IMR-90 (cell line): ENCODE data around the gene RUNX1. TPM values are rescaled to one million over a fixed set of nuclear protein-coding genes. Genes with fewer than 3 reads are reported as not detected.

Source experiments
- ATAC-seq: fragments of 200-7000 bp; cut with Tn5 transposase; 2 replicates; pipeline ENCODE4 v1.9.1; 2020; ENCODE audit warnings: low read depth, mild to moderate bottlenecking, moderate library complexity
- BruUV-seq: library from RNA; stranded (reverse); fragments of 400-500 nt; replicated peaks from 2 replicates; lab custom pipeline; 2021; lab: Mats Ljungman, UMichigan
- CTCF ChIA-PET: fragments of 300-600 bp; formaldehyde crosslinking; extraction: SDS; loops from one replicate; lab custom pipeline; 2021; ENCODE audit warnings: antibody characterized with exemption; lab: Yijun Ruan, JAX
- POLR2A ChIA-PET: fragments of 300-600 bp; sonication (Branson Sonifier 250); formaldehyde crosslinking; loops from one replicate; lab custom pipeline; 2022; ENCODE audit warnings: antibody characterized with exemption; ENCODE audit not compliant: unreplicated experiment; lab: Charles Lee
- DNase-seq: peaks from one replicate; pipeline ENCODE4 v3.0.0; 2013
- H2AFZ ChIP-seq: replicated peaks from 2 replicates; pipeline ENCODE3; 2013; ENCODE audit warnings: low read length, mild to moderate bottlenecking; ENCODE audit not compliant: poor library complexity
- H2AK5ac ChIP-seq: 2 replicates; pipeline ENCODE4 v1.6.1; 2013; ENCODE audit warnings: low read depth, low read length, inconsistent platforms
- H2AK9ac ChIP-seq: replicated peaks from 2 replicates; pipeline ENCODE3; 2013; ENCODE audit warnings: mild to moderate bottlenecking, low read depth, low read length, moderate library complexity; ENCODE audit not compliant: poor library complexity
- H2BK120ac ChIP-seq: 2 replicates; pipeline ENCODE4 v1.6.1; 2013; ENCODE audit warnings: low read depth, low read length, inconsistent platforms
- H2BK15ac ChIP-seq: 3 replicates; pipeline ENCODE4 v1.6.1; 2013; ENCODE audit warnings: low read depth, low read length, inconsistent platforms
- H2BK20ac ChIP-seq: 2 replicates; pipeline ENCODE4 v1.6.1; 2013; ENCODE audit warnings: low read depth, mild to moderate bottlenecking, inconsistent platforms, low read length, moderate library complexity
- H2BK5ac ChIP-seq: 2 replicates; pipeline ENCODE4 v1.6.1; 2013; ENCODE audit warnings: mild to moderate bottlenecking, low read depth, low read length, inconsistent platforms; ENCODE audit not compliant: poor library complexity, severe bottlenecking
- H3K14ac ChIP-seq: replicated peaks from 2 replicates; pipeline ENCODE4 v1.6.1; 2013; ENCODE audit warnings: low read depth, low read length, inconsistent platforms
- H3K18ac ChIP-seq: 2 replicates; pipeline ENCODE4 v1.6.1; 2013; ENCODE audit warnings: low read depth, low read length, control low read depth
- H3K23ac ChIP-seq: 2 replicates; pipeline ENCODE4 v1.6.1; 2013; ENCODE audit warnings: low read depth, low read length, inconsistent platforms
- H3K27ac ChIP-seq: 2 replicates; pipeline ENCODE4 v1.5.1; 2013; ENCODE audit warnings: mild to moderate bottlenecking, control low read depth, low read length; ENCODE audit not compliant: insufficient read depth
- H3K27me3 ChIP-seq: 2 replicates; pipeline ENCODE4 v1.6.1; 2013; ENCODE audit warnings: low read length; ENCODE audit not compliant: control insufficient read depth, insufficient read depth
- H3K36me3 ChIP-seq: 2 replicates; pipeline ENCODE4 v1.6.1; 2013; ENCODE audit warnings: low read length, mixed read lengths; ENCODE audit not compliant: control insufficient read depth, insufficient read depth
- H3K4ac ChIP-seq: 2 replicates; pipeline ENCODE4 v1.6.1; 2013; ENCODE audit warnings: low read depth, low read length, inconsistent platforms
- H3K4me1 ChIP-seq: 2 replicates; pipeline ENCODE4 v1.6.1; 2013; ENCODE audit warnings: low read length, mixed read lengths; ENCODE audit not compliant: control insufficient read depth, insufficient read depth
- H3K4me2 ChIP-seq: 2 replicates; pipeline ENCODE4 v1.6.1; 2013; ENCODE audit warnings: low read depth, mild to moderate bottlenecking, control low read depth, low read length, moderate library complexity
- H3K4me3 ChIP-seq: 2 replicates; pipeline ENCODE4 v1.5.1; 2013; ENCODE audit warnings: low read depth, mild to moderate bottlenecking, control low read depth, low read length, moderate library complexity; ENCODE audit not compliant: insufficient read depth
- H3K56ac ChIP-seq: 2 replicates; pipeline ENCODE4 v1.6.1; 2013; ENCODE audit warnings: low read length, inconsistent platforms; ENCODE audit not compliant: insufficient read depth; ENCODE audit errors: extremely low read depth
- H3K79me1 ChIP-seq, 2 experiments: 2 replicates each; pipeline ENCODE4 v1.6.1; 2013; ENCODE audit warnings: low read length in 2 of 2, inconsistent platforms in 1 of 2, low read depth in 1 of 2
- H3K9ac ChIP-seq: 2 replicates; pipeline ENCODE4 v1.6.1; 2013; ENCODE audit warnings: low read depth, low read length, control low read depth
- H3K9me1 ChIP-seq: 2 replicates; pipeline ENCODE4 v1.6.1; 2013; ENCODE audit warnings: low read length, inconsistent platforms; ENCODE audit not compliant: insufficient read depth
- H3K9me3 ChIP-seq: 2 replicates; pipeline ENCODE4 v1.6.1; 2013; ENCODE audit warnings: low read length; ENCODE audit not compliant: control insufficient read depth, insufficient read depth
- H4K20me1 ChIP-seq: 2 replicates; pipeline ENCODE4 v1.6.1; 2013; ENCODE audit warnings: low read length, inconsistent platforms; ENCODE audit not compliant: insufficient read depth
- H4K5ac ChIP-seq: 2 replicates; pipeline ENCODE4 v1.6.1; 2013; ENCODE audit warnings: mild to moderate bottlenecking, low read depth, low read length, control low read depth
- H4K8ac ChIP-seq, 2 experiments: 2 replicates each; pipeline ENCODE4 v1.6.1; 2013; ENCODE audit warnings: low read depth in 2 of 2, low read length in 2 of 2, control low read depth in 1 of 2, inconsistent platforms in 1 of 2
- H4K91ac ChIP-seq: 2 replicates; pipeline ENCODE4 v1.6.1; 2013; ENCODE audit warnings: low read depth, low read length, inconsistent platforms; ENCODE audit not compliant: insufficient read depth
- CTCF ChIP-seq: conservative IDR thresholded peaks from 2 replicates; pipeline ENCODE4 v1.5.1; 2012; ENCODE audit warnings: mild to moderate bottlenecking, low read depth, low read length, improper control_type of control experiment
- NFE2L2 ChIP-seq: fragments of 150-350 bp; IDR thresholded peaks from 2 replicates; pipeline ENCODE4 v1.6.1; 2016; ENCODE audit warnings: low read depth, mild to moderate bottlenecking, low read length
- RCOR1 ChIP-seq: IDR thresholded peaks from 2 replicates; pipeline ENCODE4 v1.6.1; 2012; ENCODE audit warnings: mild to moderate bottlenecking, low read length, improper control_type of control experiment; ENCODE audit not compliant: insufficient replicate concordance
- USF2 ChIP-seq: fragments of 150-350 bp; IDR thresholded peaks from 2 replicates; pipeline ENCODE4 v1.6.1; 2017; ENCODE audit warnings: mild to moderate bottlenecking, antibody characterized with exemption, low read length, low read depth
- WGBS, 2 experiments: methylation state at CpG; one replicate each; pipeline versions ENCODE4 v1.1.5 to v1.1.7; 2013; ENCODE audit warnings: missing lambda C conversion rate in 2 of 2; ENCODE audit not compliant: insufficient read length in 1 of 2; ENCODE audit errors: extremely low coverage in 2 of 2; 5-methylcytosine and 5-hydroxymethylcytosine counted together
- dilution Hi-C: fragments of 300-500 bp; cut with HindIII; formaldehyde crosslinking; loops from one replicate; pipeline ENCODE4 v1.14.3; 2018; ENCODE audit warnings: low sequenced_read_pairs; ENCODE audit not compliant: unreplicated experiment
- in situ Hi-C: fragments of 300-500 bp; cut with MboI; formaldehyde crosslinking; loops from 3 replicates; pipeline ENCODE4 v1.14.3; 2019; ENCODE audit warnings: low sequenced_read_pairs, inconsistent platforms, mixed read lengths
- intact Hi-C: fragments of 100-400 bp; cut with micrococcal nuclease; formaldehyde crosslinking; loops from 2 replicates; pipeline ENCODE4 v1.10.0; 2022
- polyA plus RNA-seq, 3 experiments: library from polyadenylated mRNA; depleted of rRNA; stranded (reverse); fragments of >200 nt; gene quantifications; 2 replicates each; pipeline ENCODE4 v1.2.3, GENCODE V29; 2012; ENCODE audit warnings: low replicate concordance in 1 of 3
- total RNA-seq: library from RNA; depleted of rRNA; stranded (reverse); fragments of >200 nt; gene quantifications from 2 replicates; pipeline ENCODE4 v1.2.3, GENCODE V29; 2012

RUNX1 gene
- total and polyA plus RNA-seq, 2 of the 4 experiments (the other 2 are of a cell fraction): 34.5 to 56.5 TPM

DNA sequence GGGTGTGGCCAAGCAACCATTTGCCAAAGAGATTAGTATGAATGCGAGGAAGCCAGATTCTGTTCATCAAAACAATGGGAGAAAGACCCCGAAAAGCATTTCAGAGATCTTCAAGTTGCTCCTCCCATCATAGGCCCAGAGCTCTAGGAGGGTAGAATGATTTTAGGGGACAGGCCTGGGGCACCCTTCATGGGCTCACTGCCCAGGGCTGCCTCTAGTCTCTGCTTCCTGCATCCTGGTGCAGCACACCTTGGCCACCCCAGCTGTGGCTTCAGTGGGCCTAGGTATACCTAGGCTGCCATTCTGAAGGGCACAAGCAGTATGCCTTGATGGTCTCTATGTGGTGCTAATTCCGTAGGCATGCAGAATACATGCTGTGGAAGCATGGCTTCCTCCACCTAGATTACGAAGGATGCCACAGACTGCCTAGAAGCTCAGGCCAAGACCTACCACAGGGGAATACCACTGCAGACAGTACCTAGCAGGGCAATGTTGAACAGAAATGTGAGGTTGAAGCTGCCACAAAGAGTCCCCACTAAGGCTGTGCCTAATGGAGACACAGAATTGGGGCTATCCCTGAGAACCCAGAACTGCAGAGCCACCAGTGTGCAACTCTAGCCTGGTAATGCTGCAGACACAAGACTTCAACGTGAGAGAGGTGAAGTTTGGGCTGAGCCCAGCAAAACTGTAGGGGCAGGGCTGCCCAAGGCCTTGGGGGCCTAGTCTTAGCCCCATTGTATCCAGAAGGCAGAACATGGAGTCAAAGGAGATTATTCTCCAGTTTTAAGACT, 221.5 kb downstream of the RUNX1 start:
- Histone ChIP-seq H3K9me1 (peaks cover 22% of the 10 kb centered on the region), H4K91ac (no peak overlapping the region), H2BK5ac (no peak overlapping the region), H2BK120ac (no peak overlapping the region), H2AK9ac (no peak overlapping the region), H3K27ac (no peak overlapping the region), H3K23ac (no peak overlapping the region), H4K8ac (no peak overlapping the region), H2AK5ac (no peak overlapping the region), H3K36me3 (peaks cover 45% of the 10 kb centered on the region), H2AFZ (no peak overlapping the region), H3K14ac (no peak overlapping the region), H3K27me3 (no peaks in the 10 kb centered on the region), H2BK20ac (no peak overlapping the region), H2BK15ac (no peak overlapping the region), H3K9ac (no peak overlapping the region), H3K4ac (no peak overlapping the region), H3K18ac (no peak overlapping the region), H4K5ac (no peak overlapping the region), H3K79me1 (peaks cover 60 to 91% of the 10 kb centered on the region in 2 experiments), H3K4me2 (no peak overlapping the region), H3K9me3 (no peaks in the 10 kb centered on the region), H4K20me1 (peaks cover 35% of the 10 kb centered on the region; the same call in 1 of the 2 replicates), H3K4me3 (no peak overlapping the region), H3K56ac (no peak overlapping the region), H3K4me1 (no peaks in the 10 kb centered on the region)
- ATAC-seq (no peak), DNase-seq (no peak)
- intact Hi-C loops (no loop called here), in situ Hi-C loops (no loop called here), dilution Hi-C loops (no loop called here)
- WGBS, 2 experiments: 100% methylated on average over 2 of the region's 5 CpGs; no CpG with 5 or more reads in 1 of the 2 experiments
- no TSS peak for BruUV-seq
- ChIA-PET POLR2A (no interaction called here), CTCF (no interaction called here)
- no peak for TF ChIP-seq RCOR1
- no peak for TF ChIP-seq NFE2L2
- no peak for TF ChIP-seq CTCF
- TF ChIP-seq USF2: no peak
